Stimulated activated effector memory CD8-positive, alpha-beta T cell treated with anti-CD3 and anti-CD28 coated beads, Interleukin-12 subunit alpha, Interleukin-12 subunit beta, amount 100 ng/mL, for 72 hours (primary cell): ENCODE measurements around the gene UBE2H.
"Not testable (repeated sequence)": the region's sequence is repeated elsewhere in the genome, so short reads cannot be mapped to it uniquely, and the experiment has no call there.

Experiments used
- ATAC-seq: fragments of 150-1000 bp; cut with Tn5 transposase; 2 replicates; pipeline ENCODE4 v1.10.0; 2021
- DNase-seq, 2 donors: peaks; one replicate each; pipeline ENCODE4 v3.0.0; 2021 to 2022; ENCODE audit warnings: low spot score in 2 of 2
- H3K27ac Mint-ChIP-seq: one replicate; pipeline ENCODE4 v1.8.0; 2022; ENCODE audit warnings: mild to moderate bottlenecking, mixed read lengths
- H3K36me3 Mint-ChIP-seq: one replicate; pipeline ENCODE4 v1.8.0; 2022; ENCODE audit warnings: mild to moderate bottlenecking, mixed read lengths
- H3K4me1 Mint-ChIP-seq: one replicate; pipeline ENCODE4 v1.8.0; 2022; ENCODE audit warnings: mixed read lengths
- H3K4me3 Mint-ChIP-seq: one replicate; pipeline ENCODE4 v1.8.0; 2022; ENCODE audit warnings: mild to moderate bottlenecking, mixed read lengths
- H3K9me3 Mint-ChIP-seq: one replicate; pipeline ENCODE4 v1.8.0; 2022; ENCODE audit warnings: mixed read lengths

The UBE2H gene

GRCh38 chr7:129952653-129953560, at the start of gene UBE2H:
UBE2H (minus strand) TSS chr7:129952960; CDS start chr7:129952555, 405 bp downstream.
- no peak within 1 kb of the TSS for H3K4me3 Mint-ChIP-seq
- no peaks in the 10 kb centered on the region for H3K9me3 Mint-ChIP-seq
- ATAC-seq, result peak; percentile 88
- no peak within 1 kb of the TSS for H3K27ac Mint-ChIP-seq
- H3K4me1 Mint-ChIP-seq, result peaks cover 11% of the 10 kb centered on the region
- peaks cover 17% of the 10 kb centered on the region for H3K36me3 Mint-ChIP-seq
- DNase-seq, result peak; percentile 90 to 93

GRCh38 chr7:129998446-129998845, 45.7 kb upstream of the UBE2H start:
- Mint-ChIP-seq H3K4me3 (no peak overlapping the region), H3K36me3 (no peaks in the 10 kb centered on the region), H3K9me3 (no peaks in the 10 kb centered on the region), H3K4me1 (no peaks in the 10 kb centered on the region), H3K27ac (no peak overlapping the region)
- ATAC-seq, result no peak
- DNase-seq, result no peak

- ATAC-seq (no peak), DNase-seq (no peak)
- no peak overlapping the region for H3K4me3 Mint-ChIP-seq
- no peak overlapping the region for H3K27ac Mint-ChIP-seq
- H3K36me3 Mint-ChIP-seq, result no peaks in the 10 kb centered on the region
- H3K9me3 Mint-ChIP-seq, result no peaks in the 10 kb centered on the region
- H3K4me1 Mint-ChIP-seq, result no peaks in the 10 kb centered on the region
Measured at GRCh38 chr7:129997285-129997684, 44.5 kb upstream of the UBE2H start.

- ATAC-seq, result no peak
- no peak for DNase-seq
- Mint-ChIP-seq H3K27ac (no peak overlapping the region), H3K4me1 (no peaks in the 10 kb centered on the region), H3K4me3 (no peak overlapping the region), H3K9me3 (no peaks in the 10 kb centered on the region), H3K36me3 (no peaks in the 10 kb centered on the region)
Measured at GRCh38 chr7:129993275-129993674, 40.5 kb upstream of the UBE2H start.

- no peak for ATAC-seq
- H3K4me3 Mint-ChIP-seq, result no peak overlapping the region
- H3K27ac Mint-ChIP-seq, result no peak overlapping the region
Measured at GRCh38 chr7:129990403-129991192, 37.8 kb upstream of the UBE2H start.

DNA sequence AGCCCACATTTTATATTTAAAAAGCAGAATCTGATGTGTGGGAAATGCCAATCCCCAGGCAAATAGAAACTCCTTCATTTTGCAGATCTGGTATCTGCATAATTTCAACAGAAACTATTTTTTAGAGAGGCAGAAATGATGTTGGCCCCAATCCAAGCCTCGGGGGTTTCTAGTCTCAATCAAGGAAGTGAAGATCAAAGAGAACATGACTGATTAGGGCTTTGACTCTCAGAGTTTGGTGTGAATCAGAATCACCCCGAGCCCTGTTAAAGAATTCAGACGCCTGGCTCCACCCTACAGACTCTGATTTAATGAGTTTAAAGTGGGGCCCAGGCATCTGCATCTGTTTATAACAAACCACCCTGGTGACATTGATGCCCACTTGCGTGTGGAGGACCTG, 36.7 kb upstream of the UBE2H start:
- Mint-ChIP-seq H3K27ac (peak overlapping the region; percentile 26), H3K4me1 (no peaks in the 10 kb centered on the region), H3K9me3 (no peaks in the 10 kb centered on the region), H3K36me3 (no peaks in the 10 kb centered on the region), H3K4me3 (no peak overlapping the region)
- ATAC-seq (peak; percentile 49), DNase-seq (no peak)

More at GRCh38 chr7:129990403-129991192, 37.8 kb upstream of the UBE2H start:
- Mint-ChIP-seq H3K9me3 (no peaks in the 10 kb centered on the region), H3K4me1 (no peaks in the 10 kb centered on the region), H3K36me3 (no peaks in the 10 kb centered on the region)
- no peak for DNase-seq

DNA sequence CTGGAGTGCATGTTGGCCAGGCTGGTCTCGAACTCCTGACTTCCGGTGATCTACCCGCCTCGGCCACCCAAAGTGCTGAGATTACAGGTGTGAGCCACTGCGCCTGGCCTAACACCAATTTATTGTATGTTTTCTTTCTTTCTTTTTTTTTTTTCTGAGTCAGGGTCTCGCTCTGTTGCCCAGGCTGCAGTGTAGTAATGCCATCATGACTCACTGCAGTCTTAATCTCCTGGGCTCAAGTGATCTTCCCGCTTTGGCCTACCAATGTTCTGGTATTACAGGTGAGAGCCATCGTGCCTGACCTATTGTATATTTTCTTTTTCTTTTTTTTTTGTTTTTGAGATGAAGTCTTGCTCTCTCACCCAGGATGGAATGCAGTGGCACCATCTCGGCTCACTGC, 33.8 kb upstream of the UBE2H start:
- Mint-ChIP-seq H3K36me3 (no peaks in the 10 kb centered on the region), H3K9me3 (no peaks in the 10 kb centered on the region), H3K4me3 (no peak overlapping the region), H3K4me1 (no peaks in the 10 kb centered on the region), H3K27ac (no peak overlapping the region)
- no peak for ATAC-seq
- no peak for DNase-seq

- Mint-ChIP-seq H3K27ac (no peak overlapping the region), H3K4me1 (no peaks in the 10 kb centered on the region), H3K36me3 (no peaks in the 10 kb centered on the region), H3K4me3 (no peak overlapping the region), H3K9me3 (no peaks in the 10 kb centered on the region)
- DNase-seq (no peak), ATAC-seq (no peak)
Measured at GRCh38 chr7:129980667-129981066, 27.9 kb upstream of the UBE2H start.

DNA sequence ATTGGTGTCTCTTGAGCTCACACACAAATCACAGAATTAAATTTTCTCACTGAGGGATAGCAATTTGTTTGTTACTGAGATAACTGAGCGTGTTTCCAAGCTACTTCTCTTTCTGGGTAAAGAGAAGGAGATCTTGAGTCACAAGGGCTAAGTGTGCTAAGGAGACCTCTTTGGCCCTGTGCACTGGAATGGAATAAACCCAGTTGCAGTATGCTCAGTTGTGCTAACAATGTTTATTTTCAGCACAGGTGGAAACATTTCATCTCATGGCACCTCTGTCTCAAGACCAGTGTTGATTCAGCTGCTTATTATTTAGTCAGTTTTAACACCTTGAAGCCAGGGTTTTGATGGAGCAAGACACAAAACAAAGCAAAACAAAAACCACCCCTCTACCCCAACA, 22.5 kb upstream of the UBE2H start:
- H3K4me3 Mint-ChIP-seq, result no peak overlapping the region
- H3K36me3 Mint-ChIP-seq, result no peaks in the 10 kb centered on the region
- ATAC-seq (no peak), DNase-seq (no peak)
- no peaks in the 10 kb centered on the region for H3K9me3 Mint-ChIP-seq
- H3K27ac Mint-ChIP-seq, result no peak overlapping the region
- H3K4me1 Mint-ChIP-seq, result no peaks in the 10 kb centered on the region

- no peak for DNase-seq
- Mint-ChIP-seq H3K27ac (no peak overlapping the region), H3K36me3 (no peaks in the 10 kb centered on the region), H3K4me1 (no peaks in the 10 kb centered on the region), H3K4me3 (no peak overlapping the region), H3K9me3 (no peaks in the 10 kb centered on the region)
- no peak for ATAC-seq
Measured at GRCh38 chr7:129970816-129971215, 18.1 kb upstream of the UBE2H start.

DNA sequence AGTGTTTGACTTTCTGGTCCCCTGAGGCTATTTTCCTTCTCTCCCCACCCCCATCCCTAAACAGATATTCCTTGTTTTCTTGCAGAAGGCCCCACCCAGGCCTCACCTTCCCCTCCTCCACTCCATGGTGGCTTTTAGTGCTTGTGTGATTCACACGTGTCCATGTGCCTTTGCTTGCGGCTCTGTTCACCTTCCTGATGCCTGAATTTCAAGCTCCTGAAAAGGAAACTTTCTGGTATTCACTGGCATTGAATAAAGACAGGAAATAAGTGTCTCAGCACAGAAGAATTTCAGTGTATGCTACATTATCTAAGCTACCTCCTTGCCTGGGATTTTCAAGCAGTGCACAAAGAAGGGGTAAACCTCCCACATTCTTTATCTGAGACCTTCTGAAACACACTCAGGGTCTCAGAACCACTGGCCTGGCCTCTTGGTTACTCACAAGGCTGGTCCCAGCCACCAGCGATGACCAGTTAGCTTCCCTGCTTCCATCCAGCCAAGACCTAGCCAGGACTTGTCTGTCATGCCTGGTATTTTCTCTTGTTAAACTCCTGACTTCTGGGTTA, 17.2 kb upstream of the UBE2H start:
- H3K4me1 Mint-ChIP-seq, result no peaks in the 10 kb centered on the region
- H3K27ac Mint-ChIP-seq, result peak overlapping the region; percentile 64
- H3K4me3 Mint-ChIP-seq, result no peak overlapping the region
- ATAC-seq (no peak), DNase-seq (no peak)
- H3K9me3 Mint-ChIP-seq, result no peaks in the 10 kb centered on the region
- H3K36me3 Mint-ChIP-seq, result no peaks in the 10 kb centered on the region

DNA sequence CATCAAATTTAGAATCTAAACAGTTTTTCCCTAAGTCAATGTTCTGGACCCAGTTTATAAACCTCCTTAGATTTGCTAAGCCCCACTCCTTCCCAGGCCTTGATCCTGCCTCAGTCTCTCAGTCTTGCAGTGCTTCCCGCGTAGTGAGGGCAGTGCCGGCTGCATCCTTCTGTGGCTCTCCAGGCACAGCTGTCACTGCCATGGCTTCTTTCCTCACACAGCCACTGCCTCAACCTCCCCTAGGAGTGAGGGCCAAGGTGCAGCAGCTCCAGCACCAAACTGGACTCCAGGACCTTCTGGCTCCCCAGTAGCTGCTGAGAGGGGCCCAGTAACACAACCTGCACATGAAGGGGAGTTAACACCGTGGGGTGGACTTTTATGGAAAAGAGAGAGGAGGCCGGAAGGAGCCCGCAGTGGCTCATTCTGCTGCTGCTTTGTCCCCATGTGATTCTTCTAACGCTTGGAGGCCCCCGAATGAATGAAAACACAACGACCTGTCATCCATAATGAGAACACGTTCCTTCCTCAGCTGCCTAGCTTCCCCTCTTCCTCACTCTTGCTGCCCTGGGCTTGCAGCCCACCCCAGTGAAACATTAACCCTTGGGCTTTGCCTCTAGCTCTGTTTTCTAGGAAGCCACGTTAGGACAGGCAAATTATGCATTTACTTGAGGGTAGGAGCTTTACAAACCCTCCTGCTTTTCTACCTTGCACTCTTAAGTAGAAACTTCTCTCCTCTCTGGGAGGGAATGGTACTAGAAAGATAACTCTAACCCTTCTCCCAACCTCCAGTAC, 16.0 kb upstream of the UBE2H start:
- Mint-ChIP-seq H3K9me3 (no peaks in the 10 kb centered on the region), H3K4me1 (no peaks in the 10 kb centered on the region), H3K36me3 (no peaks in the 10 kb centered on the region), H3K4me3 (no peak overlapping the region), H3K27ac (no peak overlapping the region)
- ATAC-seq (no peak), DNase-seq (no peak)

GRCh38 chr7:129960204-129960475, 7.4 kb upstream of the UBE2H start:
- H3K27ac Mint-ChIP-seq, H3K4me3 Mint-ChIP-seq, H3K36me3 Mint-ChIP-seq, H3K4me1 Mint-ChIP-seq, DNase-seq, ATAC-seq, H3K9me3 Mint-ChIP-seq: not testable (repeated sequence)

GRCh38 chr7:129959471-129960203, 6.9 kb upstream of the UBE2H start:
- Mint-ChIP-seq H3K27ac (no peak overlapping the region), H3K9me3 (no peaks in the 10 kb centered on the region), H3K4me3 (no peak overlapping the region), H3K4me1 (peaks cover 5% of the 10 kb centered on the region), H3K36me3 (no peaks in the 10 kb centered on the region)
- DNase-seq (no peak), ATAC-seq (no peak)
